C4-2B (cell line): Measurements from ENCODE around the gene SCARB1.

ENCODE experiments used
- CTCF ChIP-seq: fragments of 450-650 bp; conservative IDR thresholded peaks from 2 replicates; pipeline ENCODE4 v1.5.1; 2017; ENCODE audit warnings: mild to moderate bottlenecking
- ZFX ChIP-seq: fragments of 450-650 bp; IDR thresholded peaks from 2 replicates; pipeline ENCODE4 v1.6.1; 2017

DNA sequence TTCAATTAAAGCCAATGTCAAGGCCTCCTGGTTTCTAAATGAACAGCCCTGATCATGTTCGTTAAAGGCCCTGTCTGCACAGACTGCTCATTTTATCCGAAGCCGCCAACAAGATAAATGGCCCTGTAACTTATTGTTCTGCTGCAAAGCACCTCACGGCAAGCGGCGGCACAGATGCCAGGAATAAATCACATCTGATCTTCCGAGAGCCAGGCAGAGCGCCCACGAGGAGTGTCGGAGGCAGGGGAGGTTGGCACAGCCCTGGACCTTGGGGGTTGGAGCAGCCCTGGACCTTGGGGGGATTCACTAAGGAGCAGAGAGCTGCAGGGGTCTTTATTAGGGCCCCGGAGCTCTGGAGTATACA is 110.5 kb downstream of the SCARB1 start:
- TF ChIP-seq CTCF (no peak), ZFX (no peak)
